Kidney tubule cell (primary cell): ENCODE measurements around the gene OR52E4.

Experiments
- DNase-seq: peaks from one replicate; pipeline ENCODE4 v3.0.0-alpha.2; 2018; ENCODE audit warnings: low spot score

OR52E4 gene

DNA sequence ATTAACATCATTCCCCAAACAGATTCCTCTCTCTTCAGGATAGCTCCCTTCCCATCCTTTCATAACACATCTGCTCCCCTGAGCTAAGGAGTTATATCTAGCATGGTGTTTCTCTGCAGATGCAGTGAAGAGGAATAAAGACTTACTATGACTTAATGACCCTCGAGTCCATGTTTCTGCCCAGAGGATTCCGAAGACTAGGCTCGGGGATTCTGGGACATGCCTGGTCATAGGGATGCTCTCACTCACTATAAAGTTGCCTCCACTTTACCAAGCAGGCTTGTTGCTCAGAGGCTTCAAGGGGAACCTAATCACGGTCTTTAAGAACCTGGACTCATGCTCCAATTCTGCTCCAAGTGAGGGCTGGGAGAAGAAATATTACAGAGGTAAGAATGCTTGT, at the start of gene OR52E4:
OR52E4 (plus strand) TSS at position 301 of the 400 bp plus-strand sequence. CDS start 3,664 bp downstream, outside the sequence.
- no peak for DNase-seq

DNA sequence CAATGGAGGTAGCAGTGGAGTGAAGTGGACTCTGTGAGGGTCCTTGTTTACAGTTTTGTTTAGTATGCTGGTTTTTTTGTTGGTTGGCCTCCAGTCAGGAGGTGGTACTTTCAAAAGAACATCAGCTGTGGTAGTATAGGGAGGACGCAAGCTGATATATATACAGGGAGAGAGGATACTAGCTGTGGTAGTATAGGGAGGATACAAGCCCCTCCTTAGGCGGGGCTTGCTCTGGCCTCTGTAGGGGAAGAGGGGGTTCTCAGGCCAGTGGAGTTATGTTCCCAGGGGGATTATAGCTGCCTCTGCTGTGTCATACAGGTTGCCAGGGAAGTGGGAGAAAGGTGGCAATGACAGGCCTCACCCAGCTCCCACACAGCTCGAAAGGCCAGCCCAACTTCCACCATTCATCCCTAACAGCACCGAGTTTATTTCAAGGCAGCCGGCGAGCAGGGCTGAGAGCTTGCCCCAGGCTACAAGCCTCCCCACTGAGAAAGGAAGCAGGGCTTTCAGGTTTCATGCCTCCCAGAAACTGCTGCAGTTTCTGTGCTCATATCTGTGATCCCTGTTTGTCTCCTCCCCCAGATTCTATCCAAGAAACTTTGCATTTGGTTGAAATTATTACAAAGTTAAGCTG, 49.1 kb upstream of the OR52E4 start:
- DNase-seq: no peak

DNA sequence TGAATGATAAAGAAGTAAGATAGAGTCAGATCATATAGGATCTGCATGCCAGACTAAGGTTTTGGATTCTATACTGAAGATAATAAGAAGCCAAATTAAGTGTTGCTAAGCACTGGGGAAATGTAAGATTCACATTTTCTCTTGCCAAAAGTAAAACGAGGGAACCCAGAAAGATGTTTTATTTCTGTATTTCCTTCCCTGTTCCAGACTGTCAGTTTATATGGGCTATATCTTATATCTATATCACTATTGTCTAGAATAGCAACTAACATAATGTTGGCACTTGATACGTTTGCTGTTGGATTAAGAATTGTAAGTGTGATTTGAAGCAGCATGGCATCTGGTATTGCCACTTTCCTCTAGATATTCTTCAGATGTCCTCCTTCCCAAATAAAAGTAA, 47.0 kb upstream of the OR52E4 start:
- DNase-seq: no peak

DNA sequence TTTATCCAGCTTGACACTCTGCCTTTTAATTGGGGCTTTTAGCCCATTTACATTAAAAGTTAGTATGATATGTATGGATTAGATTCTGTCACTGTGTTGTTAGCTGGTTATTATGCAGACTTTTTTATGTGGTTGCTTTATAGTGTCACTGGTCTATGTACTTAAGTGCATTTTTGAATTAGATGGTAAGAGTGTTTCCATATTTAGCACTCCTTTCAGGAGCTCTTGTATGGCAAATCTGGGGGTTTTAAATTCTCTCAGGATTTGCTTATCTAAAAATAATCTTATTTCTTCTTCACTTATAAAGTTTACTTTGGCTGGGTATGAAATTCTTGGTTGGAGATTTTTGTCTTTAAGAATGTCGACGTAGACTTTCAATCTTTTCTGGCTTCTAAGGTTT, 42.7 kb upstream of the OR52E4 start:
- DNase-seq: no peak

DNA sequence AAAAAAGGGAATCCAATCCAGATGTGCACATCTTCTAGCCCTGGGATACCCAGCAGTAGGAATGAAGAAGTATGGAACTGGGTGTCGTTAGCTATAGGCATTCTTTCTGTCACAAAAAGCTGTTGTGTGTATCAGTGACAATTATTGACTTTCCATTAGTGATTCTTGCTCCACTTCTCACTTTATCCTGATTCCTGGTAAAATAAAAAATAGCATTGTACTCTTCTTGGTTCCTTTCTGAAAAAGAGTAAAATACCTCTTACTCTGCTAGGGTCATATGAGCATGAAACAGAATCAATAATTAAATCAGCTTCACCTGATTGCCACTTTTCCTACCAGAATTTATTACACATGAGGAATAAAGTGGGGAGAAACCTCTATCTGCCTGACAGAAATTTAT, 38.6 kb upstream of the OR52E4 start, which contains the start of gene OR52E6:
OR52E6 (minus strand) TSS at position 101 of the 400 bp plus-strand sequence; CDS start at position 101, 0 bp downstream.
- no peak for DNase-seq

DNA sequence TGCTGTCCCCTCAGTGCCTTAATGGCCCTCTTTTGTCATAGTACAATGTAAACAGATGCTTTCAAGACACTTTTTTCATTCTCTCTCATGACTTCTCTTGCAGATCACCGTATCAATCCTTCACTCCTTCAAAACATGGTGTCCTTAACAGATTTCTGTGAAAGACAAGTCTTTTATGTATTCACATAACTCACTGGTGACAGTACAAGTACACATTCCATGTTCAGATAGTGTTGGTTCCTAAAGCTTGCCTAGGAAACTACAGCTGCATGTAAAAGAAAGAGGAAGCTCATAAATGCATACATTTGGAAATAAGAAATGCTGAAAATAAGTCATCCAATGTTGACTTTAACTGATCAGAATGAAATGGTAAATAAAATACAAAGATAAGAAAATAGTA, 33.7 kb upstream of the OR52E4 start:
- DNase-seq: no peak

DNA sequence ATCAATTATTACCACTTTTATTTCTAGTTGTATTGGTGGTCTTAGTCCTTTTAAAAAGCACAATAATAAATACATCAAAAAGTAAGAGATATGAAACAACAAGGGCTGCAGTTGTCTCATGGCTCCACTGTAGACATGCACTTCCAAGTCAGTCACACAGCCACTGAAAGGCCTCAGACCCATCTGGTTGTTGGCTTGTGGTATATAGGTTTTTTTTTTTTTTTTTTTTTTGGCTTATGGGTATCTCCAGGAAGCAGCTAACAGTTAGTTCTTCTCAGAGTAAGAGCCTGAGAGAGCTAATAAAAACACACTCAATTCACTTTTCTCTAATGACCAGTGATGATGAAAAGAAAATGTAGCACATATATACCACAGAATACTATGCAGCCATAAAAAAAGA, 32.7 kb upstream of the OR52E4 start:
- no peak for DNase-seq

DNA sequence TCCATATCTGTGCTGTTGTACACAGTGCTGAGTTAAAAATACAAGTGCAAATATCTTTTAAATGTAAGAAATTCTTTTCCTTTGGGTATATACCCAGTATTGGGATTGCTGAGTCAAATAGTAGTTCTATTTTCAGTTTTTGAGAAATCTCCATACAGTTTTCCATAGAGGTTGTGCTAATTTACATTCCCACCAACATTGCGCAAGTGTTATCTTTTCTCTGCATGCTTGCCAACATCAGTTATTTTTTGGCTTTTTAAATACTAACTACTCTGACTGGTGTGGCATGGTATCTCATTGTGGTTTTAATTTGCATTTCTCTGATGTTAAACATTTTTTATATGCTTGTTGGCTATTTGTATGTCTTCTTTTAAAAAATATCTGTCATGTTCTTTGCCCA, 29.4 kb upstream of the OR52E4 start:
- DNase-seq: no peak

DNA sequence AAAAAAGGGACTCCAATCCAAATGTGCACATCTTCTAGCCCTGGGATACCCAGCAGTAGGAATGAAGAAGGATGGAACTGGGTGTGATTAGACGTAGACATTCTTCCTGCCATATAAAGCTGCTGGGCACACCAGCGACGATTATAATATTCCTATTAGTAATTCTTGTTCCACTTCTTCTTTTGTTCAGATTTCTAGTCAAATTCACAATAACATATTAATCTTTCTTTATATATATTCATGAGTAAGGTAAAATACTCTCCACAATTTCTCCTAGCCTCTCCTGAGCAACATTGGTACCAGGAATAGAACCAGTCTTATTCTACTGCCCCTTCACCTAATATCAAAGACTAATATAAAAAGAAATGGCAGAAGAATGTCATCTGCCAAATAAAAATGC, 22.8 kb upstream of the OR52E4 start, which contains the start of gene OR52E8:
OR52E8 (minus strand) TSS at position 101 of the 400 bp plus-strand sequence; CDS start at position 101, 0 bp downstream.
- no peak for DNase-seq

DNA sequence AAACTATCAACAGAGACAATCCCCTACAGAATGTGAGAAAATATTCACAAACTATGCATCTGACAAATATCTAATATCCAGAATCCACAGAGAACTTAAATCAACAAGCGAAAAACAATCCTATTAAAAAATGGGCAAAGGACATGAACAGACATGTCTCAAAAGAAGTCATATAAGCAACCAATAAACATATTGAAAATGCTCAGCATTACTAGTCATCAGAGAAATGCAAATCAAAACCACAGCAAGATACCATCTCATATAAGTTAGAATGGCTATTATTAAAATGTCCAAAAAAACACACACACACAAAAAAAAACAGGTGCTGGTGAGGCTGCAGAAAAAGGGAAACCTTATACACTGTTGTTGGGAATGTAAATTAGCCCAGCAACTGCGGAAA, 14.6 kb upstream of the OR52E4 start:
- no peak for DNase-seq

DNA sequence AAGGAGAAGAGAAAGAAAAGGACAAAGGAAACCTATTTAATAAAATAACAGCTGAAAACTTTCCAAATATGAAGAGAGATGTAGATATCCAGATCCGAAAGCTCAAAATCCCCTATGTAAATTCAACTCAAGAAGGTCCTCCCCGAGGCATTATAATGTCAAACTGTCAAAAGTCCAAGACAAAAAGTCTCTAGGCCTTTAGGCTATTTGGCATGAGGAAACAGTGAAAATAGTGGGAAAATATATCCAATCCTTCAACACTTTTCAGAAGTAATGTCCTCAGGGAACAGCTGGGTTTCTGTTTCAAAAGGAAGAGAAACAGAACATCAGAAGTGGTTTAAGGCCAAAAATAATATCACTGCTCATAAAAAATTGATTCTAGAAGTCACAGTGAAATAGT, 1.9 kb upstream of the OR52E4 start:
- no peak for DNase-seq

DNA sequence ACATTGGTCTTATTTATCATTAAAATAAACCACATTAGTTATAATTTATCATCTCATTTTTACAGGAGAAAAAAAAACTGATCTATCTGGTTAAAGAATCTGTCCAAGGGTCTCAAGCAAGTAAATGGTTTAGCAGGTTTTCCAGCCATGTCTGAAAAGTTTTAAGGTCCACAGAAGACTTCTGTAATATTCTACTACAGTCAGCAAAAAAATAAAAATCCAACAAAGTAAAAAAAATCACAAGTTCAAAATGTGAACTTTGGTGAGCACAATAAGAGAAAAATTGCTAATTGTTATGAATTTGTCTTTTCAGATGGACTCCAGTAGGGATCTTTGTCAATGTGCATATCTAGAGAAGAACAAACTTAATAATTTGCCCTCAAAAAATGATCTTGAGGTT, 1.3 kb downstream of the OR52E4 start:
- no peak for DNase-seq

DNA sequence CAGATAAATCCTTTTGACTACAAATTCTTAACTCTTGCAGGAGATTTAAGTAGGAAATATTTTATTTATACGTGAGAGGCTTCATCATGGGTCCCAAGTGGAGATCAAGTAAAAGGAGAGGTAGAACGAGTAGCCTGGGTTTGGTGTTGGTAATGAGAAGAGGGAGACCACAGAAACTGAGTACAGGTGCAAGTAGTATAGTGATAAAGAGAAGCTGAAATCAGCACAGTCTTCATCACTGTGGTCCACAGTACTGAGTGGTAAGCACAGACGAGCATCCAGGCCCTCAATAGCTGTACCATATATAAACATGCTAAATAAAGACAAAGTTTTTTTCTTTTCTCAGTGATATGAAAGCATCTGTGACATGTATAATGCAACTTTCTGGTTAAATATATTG, 6.7 kb downstream of the OR52E4 start:
- DNase-seq: no peak

DNA sequence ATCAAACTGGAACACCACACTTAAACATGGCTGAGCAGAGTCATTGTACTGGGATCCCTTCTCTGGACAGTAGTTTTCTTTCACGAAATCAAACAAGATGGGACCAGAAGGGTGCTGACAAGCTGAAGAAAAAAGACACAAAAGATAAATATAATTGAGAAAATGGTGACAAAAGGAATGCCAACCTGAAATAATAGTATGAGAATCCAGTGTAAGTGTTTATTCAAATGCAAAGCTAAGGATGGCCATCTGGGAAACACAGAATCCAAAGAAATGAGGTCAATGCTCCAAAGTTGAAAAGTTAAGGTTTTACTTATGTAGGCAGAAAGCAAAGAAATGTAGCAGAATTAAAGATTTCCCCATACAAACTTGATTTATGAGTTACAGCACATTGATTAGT, 7.2 kb downstream of the OR52E4 start:
- no peak for DNase-seq

DNA sequence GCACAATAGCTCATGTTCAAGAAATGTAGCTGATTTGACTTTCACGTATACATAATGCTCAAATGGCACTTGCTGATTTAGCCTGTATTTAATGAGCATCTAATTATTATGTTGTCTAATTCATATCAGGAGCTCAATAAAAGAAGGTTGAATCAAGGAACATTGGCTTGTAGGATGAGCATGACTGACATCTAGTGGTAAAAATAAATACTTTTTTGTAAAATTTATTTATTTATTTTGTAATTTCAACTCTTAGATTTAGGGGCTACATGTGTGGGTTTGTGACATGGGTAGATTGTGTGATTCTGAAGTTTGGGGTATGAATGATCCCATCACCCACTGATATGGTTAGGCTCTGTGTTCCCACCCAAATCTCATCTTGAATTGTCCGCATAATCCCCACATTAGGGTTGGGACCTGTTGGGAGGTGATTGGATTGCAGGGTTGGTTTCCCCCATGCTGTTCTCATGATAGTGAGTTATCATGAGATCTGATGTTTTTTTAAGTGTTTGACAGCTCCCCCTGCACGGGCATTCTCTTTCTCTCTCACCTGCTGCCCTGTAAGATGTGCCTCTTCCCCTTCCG, 10.9 kb downstream of the OR52E4 start:
- peak; percentile 24 for DNase-seq

DNA sequence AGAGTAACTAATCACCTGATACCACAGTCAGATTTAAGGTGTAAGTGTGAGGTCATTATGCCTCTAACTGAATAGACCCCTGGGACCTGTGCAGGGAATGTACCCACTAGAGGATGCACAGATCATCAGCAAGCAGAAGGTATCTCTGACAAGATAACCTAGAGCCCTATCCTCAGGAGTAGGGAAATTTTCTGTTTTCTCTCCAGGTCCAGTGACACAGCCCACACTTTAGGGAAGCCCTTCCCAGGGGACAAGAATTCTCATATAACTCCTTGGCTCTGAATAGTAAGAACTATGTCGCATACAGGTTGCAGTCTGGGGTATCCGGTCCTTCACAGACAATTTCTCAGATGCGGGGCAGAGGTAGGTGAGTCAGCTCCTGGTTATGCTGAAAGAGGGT, 12.5 kb downstream of the OR52E4 start, which contains the start of gene OR52E5:
OR52E5 (plus strand) TSS at position 301 of the 400 bp plus-strand sequence. CDS start 7,569 bp downstream, outside the sequence.
- no peak for DNase-seq

DNA sequence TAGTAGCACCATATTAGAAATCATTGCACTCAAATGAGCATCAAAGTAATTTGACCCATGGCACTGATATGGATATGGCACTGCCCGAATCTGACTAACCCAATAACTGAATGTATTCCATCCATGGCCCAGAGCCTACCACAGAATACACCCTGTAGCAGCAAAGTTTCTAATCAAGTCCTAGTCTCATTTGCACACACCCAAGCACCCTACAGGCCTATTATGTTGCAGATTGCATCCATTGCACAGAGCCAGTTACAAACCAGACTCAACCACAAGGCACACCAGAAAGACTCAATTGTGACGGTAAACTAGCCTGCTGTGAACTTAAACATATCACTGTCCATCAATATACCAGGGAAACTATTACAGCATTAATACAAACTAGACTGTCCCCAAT, 19.1 kb downstream of the OR52E4 start:
- no peak for DNase-seq

DNA sequence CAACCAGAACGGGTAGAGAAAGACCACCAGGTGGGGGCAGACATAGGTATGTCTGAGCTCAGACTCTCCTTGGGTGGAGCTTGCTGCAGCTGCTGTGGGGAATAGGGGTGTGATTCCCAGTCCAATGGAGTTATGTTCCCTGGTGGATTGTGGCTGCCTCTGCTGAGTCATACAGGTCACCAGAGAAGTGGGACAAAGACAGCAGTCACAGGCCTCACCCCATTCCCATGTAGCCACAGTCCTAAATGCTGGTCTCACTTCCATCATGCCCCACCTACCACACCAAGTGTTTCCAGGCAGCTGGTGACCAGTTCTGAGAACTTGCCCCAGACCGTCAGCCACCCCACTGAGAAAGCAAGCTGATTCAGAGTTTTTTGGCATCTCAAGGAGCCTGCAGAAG, 30.1 kb downstream of the OR52E4 start:
- no peak for DNase-seq

DNA sequence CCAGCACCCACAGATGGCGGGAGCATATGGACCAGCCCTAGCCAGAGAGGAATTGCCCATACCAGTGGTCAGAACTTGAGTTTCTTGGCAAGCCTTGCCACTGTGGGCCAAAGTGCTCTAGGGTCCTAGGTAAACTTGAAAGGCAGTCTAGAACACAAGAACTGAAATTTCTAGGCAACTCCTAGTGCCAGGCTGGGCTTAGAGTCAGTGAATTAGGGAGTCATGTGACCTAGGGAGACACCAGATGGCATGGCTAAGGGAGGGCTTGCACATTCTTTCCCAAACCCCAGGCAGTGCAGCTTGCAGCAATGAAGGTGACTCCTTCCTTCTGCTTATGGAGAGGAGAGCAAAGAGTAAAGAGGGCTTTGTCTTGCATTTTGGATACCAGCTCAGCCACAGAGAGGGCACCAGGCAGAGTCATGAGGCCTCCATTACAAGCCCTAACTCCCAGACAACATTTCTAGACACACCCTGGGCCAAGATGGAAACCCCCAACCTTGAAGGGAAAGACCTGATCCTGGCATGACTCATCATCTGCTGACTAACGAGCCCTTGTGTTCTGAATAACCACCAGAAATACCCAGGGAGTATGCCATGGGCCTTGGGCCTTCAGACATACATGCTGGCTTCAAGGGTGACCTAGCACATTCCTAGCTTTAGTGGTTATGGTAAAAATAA, 42.5 kb downstream of the OR52E4 start:
- DNase-seq: peak; percentile 90

DNA sequence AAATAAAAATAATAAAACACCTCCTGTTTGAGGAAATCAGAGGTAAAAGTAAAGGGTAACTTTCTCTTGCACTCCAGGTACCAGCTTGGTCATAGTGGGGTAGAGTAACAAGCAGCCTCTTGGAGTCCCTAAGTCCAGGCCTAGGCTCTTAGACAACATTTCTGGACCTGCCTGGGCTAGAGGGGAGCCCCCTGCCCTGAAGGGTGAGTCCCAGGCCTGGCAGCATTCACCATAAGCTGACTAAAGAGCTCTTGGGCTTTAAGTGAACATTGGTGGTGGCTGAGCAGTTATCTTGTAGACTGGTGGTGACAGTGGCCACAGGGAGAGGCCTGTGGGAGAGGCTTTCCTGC, 43.0 kb downstream of the OR52E4 start:
- DNase-seq: no peak

DNA sequence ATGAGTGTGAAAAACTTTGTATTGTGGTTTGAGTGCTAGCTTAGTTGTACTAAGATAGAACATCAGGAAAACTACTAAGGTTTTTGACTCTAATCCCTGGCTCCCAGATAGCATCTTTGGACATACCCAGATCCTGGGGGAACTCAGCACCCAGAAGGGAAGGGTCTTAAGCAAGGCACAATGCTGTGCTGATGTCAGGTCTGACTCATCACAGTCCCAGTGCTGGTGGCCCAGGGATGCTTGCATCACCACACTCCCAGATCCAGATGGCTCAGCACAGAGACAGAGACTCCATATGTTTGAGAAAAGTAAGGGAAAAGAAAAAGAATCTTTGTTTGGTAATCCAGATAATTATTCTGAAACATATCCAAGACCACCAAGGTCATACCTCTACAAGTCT, 43.4 kb downstream of the OR52E4 start:
- peak; percentile 30 for DNase-seq

DNA sequence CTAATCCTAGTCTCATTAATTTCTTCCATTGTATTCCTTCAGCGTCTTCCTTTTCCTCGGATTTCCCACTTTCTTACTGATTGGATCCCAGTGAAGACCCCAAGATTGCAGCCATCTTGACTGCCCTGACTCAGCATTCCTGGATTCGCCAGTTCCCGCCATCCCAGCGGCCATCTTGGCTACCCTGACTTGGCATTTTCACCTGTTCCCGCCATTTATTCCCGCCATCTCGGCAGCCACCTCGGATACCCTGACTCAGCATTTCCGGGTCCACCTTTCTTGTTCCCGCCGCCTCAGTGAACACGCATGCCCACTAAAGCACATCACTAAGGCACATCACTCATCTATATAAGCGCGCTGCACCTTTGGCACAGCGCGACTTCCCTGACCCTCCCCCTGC, 47.8 kb downstream of the OR52E4 start:
- DNase-seq: no peak

DNA sequence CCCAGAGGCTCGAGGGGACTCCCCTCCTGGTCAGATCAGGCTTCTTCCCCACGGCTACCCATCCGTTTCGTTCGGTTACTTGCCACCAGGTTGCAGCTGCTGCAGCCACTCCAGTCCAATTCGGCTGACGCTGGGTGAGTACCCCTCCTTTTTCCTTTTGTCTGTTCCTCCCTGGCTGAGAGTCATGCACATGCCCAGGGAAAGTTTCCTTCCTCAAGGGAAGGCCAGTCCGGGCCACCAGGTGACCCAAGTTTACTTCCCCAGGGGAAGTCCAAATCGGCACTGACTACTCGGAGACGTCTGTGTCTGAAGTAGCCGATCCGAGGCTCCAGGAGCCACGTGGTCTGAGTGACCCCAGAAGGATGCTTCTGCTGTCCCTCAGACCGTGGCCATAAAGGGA, 48.4 kb downstream of the OR52E4 start:
- DNase-seq: no peak
